Karpas-422 (cell line): Measurements from ENCODE around the gene DNAJC5. TPM values are rescaled to one million over a fixed set of nuclear protein-coding genes. Genes with fewer than 3 reads are reported as not detected.

Experiments used
- DNase-seq: peaks from one replicate; pipeline ENCODE4 v3.0.0-alpha.2; 2015
- H2AFZ ChIP-seq: fragments of 200-600 bp; sonication (generic); 2 replicates; pipeline ENCODE4 v1.6.1; 2014; ENCODE audit warnings: antibody characterized with exemption, low read length, mixed read lengths
- H3K27ac ChIP-seq: fragments of 200-600 bp; sonication (generic); 2 replicates; pipeline ENCODE4 v1.5.1; 2014; ENCODE audit warnings: mild to moderate bottlenecking, low read length, moderate library complexity
- H3K27me3 ChIP-seq: fragments of 200-600 bp; sonication (generic); 2 replicates; pipeline ENCODE4 v1.6.1; 2014; ENCODE audit warnings: low read length, mixed read lengths
- H3K36me3 ChIP-seq: fragments of 200-600 bp; sonication (generic); 2 replicates; pipeline ENCODE4 v1.6.1; 2014; ENCODE audit warnings: low read length, mixed read lengths; ENCODE audit not compliant: insufficient read depth
- H3K4me1 ChIP-seq: fragments of 200-600 bp; sonication (generic); 2 replicates; pipeline ENCODE4 v1.6.1; 2014; ENCODE audit warnings: mild to moderate bottlenecking, low read length, mixed read lengths
- H3K4me2 ChIP-seq: fragments of 200-600 bp; sonication (generic); 2 replicates; pipeline ENCODE4 v1.6.1; 2014; ENCODE audit warnings: low read length, low read depth, mild to moderate bottlenecking; ENCODE audit not compliant: poor library complexity, severe bottlenecking
- H3K4me3 ChIP-seq: fragments of 200-600 bp; sonication (generic); 2 replicates; pipeline ENCODE4 v1.5.1; 2014; ENCODE audit warnings: mild to moderate bottlenecking, antibody characterized with exemption, low read length, mixed read lengths
- H3K79me2 ChIP-seq: fragments of 200-600 bp; sonication (generic); 2 replicates; pipeline ENCODE4 v1.6.1; 2014; ENCODE audit warnings: mild to moderate bottlenecking, low read length, mixed read lengths
- H3K9ac ChIP-seq: fragments of 200-600 bp; sonication (generic); 2 replicates; pipeline ENCODE4 v1.6.0; 2014; ENCODE audit warnings: low read length
- H3K9me2 ChIP-seq: fragments of 200-600 bp; sonication (generic), shearing (Covaris generic); replicated peaks from 2 replicates; pipeline ENCODE4 v1.6.0; 2014; ENCODE audit warnings: mild to moderate bottlenecking, low read length, moderate library complexity; ENCODE audit not compliant: insufficient read depth
- H3K9me3 ChIP-seq: fragments of 300-700, 200-600 bp; sonication (generic); 2 replicates; pipeline ENCODE4 v1.6.1; 2014; ENCODE audit warnings: low read length, mixed read lengths
- H4K20me1 ChIP-seq: fragments of 200-600 bp; sonication (generic); 2 replicates; pipeline ENCODE4 v1.6.1; 2014; ENCODE audit warnings: mild to moderate bottlenecking, antibody characterized with exemption, low read length, low read depth; ENCODE audit not compliant: insufficient read depth
- total RNA-seq: library from RNA; depleted of rRNA; stranded (reverse); fragments of >200 nt; shearing (Covaris generic); gene quantifications from 2 replicates; pipeline ENCODE4 v1.2.3, GENCODE V29; 2014; ENCODE audit warnings: low replicate concordance

The DNAJC5 gene
- total RNA-seq, 1 experiment from 2014 or later, result 22.9 TPM

DNA sequence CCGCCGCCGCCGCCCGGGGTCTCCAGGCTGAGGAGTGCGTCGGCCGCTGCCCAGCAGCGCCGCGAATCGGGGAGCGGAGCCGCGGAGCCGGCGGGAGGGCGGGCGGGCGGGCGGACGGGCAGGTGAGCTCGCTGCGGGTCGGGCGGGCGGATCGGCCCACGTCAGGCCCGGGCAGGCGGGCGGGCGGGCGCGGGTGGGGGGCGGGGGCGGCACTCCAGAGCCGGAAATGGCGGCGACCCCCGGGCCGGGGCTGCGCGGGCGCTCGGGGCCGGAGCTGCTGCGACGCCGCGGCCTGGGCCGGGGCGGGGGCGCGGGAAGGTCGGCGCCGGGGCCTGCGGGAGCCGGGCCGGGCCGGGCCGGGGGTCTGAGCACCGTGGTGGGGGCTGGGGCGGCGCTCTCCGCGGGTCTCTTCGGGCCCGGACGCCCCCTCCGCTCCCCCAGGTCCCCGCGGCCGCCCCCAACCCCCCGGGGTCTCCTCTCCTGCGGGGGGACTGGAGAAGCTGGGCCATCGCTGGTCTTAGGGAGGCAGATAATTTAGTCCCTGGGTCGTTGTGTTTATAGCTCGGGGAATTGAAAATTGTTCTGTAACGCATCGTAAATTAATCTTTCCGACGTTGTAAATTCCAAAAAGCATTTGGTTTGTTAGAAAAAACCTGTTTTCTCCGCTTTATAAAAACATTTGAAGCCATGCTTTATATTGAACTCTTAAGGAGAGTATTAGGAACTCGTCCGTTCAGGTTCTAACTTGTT, 451 bp downstream of the DNAJC5 start:
- Histone ChIP-seq H3K4me1 (peaks cover 34% of the 10 kb centered on the region), H3K4me3 (peak overlapping the region; percentile 69), H3K27ac (peak overlapping the region; percentile 71), H3K27me3 (no peaks in the 10 kb centered on the region), H3K9ac (peak overlapping the region; percentile 73), H3K4me2 (peak overlapping the region; percentile 86), H2AFZ (no peak overlapping the region), H3K79me2 (peaks cover 50% of the 10 kb centered on the region), H3K9me3 (no peaks in the 10 kb centered on the region), H4K20me1 (peaks cover 26% of the 10 kb centered on the region; the same call in 1 of the 2 replicates), H3K9me2 (no peaks in the 10 kb centered on the region), H3K36me3 (no peaks in the 10 kb centered on the region; the same call in none of the 2 replicates)
- peak; percentile 53 for DNase-seq

DNA sequence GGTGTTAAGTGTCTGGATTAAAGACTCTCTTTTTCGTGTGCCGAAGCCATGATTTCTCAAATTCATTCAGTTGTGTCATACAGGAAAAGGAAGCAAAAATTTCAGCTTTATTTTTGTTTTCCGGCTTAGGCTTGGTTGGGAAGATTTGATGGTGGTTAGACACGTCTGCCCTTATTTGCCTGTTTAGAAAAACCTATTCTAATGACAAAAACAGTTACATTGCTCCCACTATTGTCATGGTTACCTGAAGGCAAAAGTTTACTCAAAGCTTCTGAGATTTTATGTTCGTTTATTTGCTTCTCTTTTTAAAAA, 982 bp downstream of the DNAJC5 start:
- Histone ChIP-seq H3K9me3 (no peaks in the 10 kb centered on the region), H2AFZ (no peak overlapping the region), H3K9me2 (no peaks in the 10 kb centered on the region), H3K27me3 (no peaks in the 10 kb centered on the region), H3K27ac (peak overlapping the region; percentile 71), H3K79me2 (peaks cover 55% of the 10 kb centered on the region), H3K4me1 (peaks cover 34% of the 10 kb centered on the region), H4K20me1 (peaks cover 31% of the 10 kb centered on the region; the same call in 1 of the 2 replicates), H3K4me3 (peak overlapping the region; percentile 69), H3K9ac (peak overlapping the region; percentile 73), H3K4me2 (peak overlapping the region; percentile 86), H3K36me3 (no peaks in the 10 kb centered on the region)
- DNase-seq, result no peak

DNA sequence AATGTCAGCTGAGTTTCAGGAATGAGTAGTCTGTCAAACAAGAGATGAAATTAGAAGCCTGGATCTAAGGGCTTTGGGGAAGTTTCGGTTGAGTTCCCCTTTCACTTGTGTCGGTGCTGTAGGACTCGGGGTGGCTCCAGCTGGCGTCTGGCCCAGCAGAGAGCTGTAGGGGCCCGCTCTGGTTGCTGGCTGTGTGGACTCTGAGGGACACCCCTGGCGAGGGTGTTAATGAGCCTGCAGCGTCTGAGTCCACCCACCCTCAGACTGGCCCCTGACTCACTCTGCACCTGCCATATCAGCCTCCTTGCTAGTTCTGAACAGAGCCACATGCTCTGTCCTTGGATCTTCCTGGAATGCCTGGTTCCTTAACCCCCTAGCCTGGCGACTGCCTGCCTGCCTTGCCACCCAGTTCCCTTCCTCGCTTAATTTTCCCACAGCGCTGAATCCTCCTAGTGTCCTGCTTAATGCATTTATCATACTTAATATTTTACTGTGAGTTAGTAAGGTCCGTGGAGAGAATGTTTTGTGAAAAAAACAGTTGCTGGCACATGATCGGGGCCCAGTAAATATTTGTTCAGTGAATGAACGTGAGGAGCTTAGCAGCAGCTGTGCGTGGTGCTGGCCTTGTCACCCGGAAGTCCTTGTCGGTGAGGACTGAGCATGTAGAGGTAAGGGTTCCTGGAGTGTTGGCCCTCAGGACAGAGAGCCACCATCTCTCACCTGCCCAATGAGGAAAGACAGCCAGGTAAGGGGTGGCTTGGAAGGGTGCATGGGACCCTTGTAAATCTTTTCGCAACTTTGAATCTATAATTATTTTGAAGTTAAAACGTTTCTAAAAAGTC, 1.6 kb downstream of the DNAJC5 start:
- Histone ChIP-seq H3K27me3 (no peaks in the 10 kb centered on the region), H3K9me3 (no peaks in the 10 kb centered on the region), H3K27ac (peak overlapping the region; percentile 71), H2AFZ (no peak overlapping the region), H3K79me2 (peaks cover 61% of the 10 kb centered on the region), H3K4me1 (peaks cover 34% of the 10 kb centered on the region), H3K4me2 (peak overlapping the region; percentile 86), H3K9me2 (no peaks in the 10 kb centered on the region), H3K9ac (peak overlapping the region; percentile 73), H4K20me1 (peaks cover 31% of the 10 kb centered on the region; the same call in 1 of the 2 replicates), H3K4me3 (peak overlapping the region; percentile 69), H3K36me3 (no peaks in the 10 kb centered on the region)
- peak; percentile 85 for DNase-seq

DNA sequence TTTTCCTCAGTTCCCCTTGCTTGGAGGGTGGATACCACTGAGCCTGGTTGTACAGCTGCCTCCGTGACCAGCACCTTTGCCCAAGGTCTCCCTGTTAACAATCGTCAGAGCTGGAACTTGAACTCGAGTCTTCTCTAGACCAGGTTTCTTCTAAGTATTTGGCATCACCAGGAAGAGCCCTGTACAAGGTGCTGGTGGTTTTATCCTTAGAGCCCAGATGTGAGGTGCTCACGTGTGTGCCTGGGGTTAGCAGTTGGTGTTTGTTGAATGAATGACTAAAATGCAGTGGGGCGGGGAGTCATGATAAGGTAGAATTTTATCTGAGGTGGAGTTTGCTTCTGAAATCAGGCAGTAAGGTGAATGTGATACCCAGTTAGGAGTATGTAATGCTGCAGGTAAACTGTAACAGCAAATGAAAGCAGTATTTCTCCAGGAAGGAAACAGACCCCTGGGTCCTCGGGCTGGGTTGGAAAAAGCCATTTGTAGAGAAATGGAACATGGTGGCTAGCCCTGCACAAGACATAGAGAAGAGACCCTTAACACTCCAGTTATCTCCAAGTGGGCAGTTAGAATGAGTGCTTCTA, 3.1 kb downstream of the DNAJC5 start:
- Histone ChIP-seq H3K79me2 (peaks cover 70% of the 10 kb centered on the region), H3K4me3 (no peak overlapping the region), H2AFZ (no peak overlapping the region), H3K9me2 (no peaks in the 10 kb centered on the region), H3K4me2 (no peak overlapping the region), H3K27me3 (no peaks in the 10 kb centered on the region), H3K9me3 (no peaks in the 10 kb centered on the region), H3K27ac (no peak overlapping the region), H3K36me3 (no peaks in the 10 kb centered on the region), H4K20me1 (peaks cover 31% of the 10 kb centered on the region; the same call in 1 of the 2 replicates), H3K4me1 (peaks cover 34% of the 10 kb centered on the region), H3K9ac (no peak overlapping the region)
- DNase-seq, result no peak

DNA sequence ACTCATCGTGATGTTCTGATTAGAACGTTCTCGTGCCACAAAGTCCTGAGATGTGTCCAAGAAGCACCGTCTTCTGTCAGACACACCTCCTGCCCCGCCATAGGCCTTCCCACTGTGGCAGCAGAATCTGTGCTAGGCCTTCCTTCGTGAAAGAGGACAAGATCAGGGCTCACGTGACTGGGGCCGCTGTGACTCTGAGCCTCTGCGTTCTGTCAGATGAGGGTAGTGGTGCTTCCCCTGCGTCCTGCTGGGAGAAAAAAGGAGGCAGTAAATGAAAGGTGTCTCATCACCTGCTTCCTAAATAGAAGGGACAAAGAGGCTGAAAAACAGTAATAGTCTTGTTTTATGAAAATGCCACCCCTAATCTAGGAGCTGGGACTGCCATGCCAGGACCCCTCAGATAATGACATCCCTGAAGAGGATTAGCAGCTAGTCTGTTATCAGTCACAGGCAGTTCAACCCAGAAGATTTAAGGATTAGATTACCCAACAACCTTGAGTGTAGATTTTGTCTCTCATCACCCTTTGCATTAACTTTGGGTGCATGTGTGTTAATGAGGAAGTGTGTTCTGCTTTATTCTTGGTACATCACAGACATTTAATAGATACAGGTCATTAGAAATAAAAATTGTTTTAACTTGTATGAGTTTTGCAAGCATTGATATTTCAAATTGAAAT, 4.1 kb downstream of the DNAJC5 start:
- peaks cover 80% of the 10 kb centered on the region for H3K79me2 ChIP-seq
- peaks cover 34% of the 10 kb centered on the region for H3K4me1 ChIP-seq
- H3K9me2 ChIP-seq, result no peaks in the 10 kb centered on the region
- H3K4me2 ChIP-seq, result no peak overlapping the region
- H3K27me3 ChIP-seq, result no peaks in the 10 kb centered on the region
- H3K27ac ChIP-seq, result no peak overlapping the region
- H2AFZ ChIP-seq, result no peak overlapping the region
- no peak overlapping the region for H3K4me3 ChIP-seq
- no peaks in the 10 kb centered on the region for H3K9me3 ChIP-seq
- H3K36me3 ChIP-seq, result no peaks in the 10 kb centered on the region
- DNase-seq, result peak; percentile 53
- no peak overlapping the region for H3K9ac ChIP-seq
- H4K20me1 ChIP-seq, result peaks cover 34% of the 10 kb centered on the region; the same call in 1 of the 2 replicates

DNA sequence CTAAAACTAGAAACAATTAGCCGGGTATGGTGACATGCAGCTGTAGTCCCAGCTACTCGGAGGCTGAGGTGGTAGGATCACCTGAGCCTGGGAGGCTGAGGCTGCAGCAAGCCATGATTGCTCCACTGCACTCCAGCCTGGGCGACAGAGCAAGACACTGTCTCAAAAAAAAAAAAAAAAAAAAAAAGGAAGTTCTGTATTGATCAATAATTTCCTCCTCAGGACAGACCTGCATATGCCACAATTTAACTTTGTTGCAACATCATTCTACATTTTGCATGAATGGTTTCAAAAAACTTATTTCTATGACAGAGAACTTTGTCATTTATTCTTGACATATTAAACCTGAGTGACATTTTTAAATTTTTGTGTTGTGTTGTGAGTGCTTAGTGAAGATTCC, 5.5 kb downstream of the DNAJC5 start:
- H2AFZ ChIP-seq, result no peak overlapping the region
- H3K9ac ChIP-seq, result no peak overlapping the region
- peaks cover 94% of the 10 kb centered on the region for H3K79me2 ChIP-seq
- no peaks in the 10 kb centered on the region for H3K9me2 ChIP-seq
- no peak for DNase-seq
- H3K27me3 ChIP-seq, result no peaks in the 10 kb centered on the region
- H3K36me3 ChIP-seq, result no peaks in the 10 kb centered on the region
- H3K4me2 ChIP-seq, result no peak overlapping the region
- peaks cover 31% of the 10 kb centered on the region for H3K4me1 ChIP-seq
- peaks cover 39% of the 10 kb centered on the region; the same call in 1 of the 2 replicates for H4K20me1 ChIP-seq
- no peak overlapping the region for H3K4me3 ChIP-seq
- H3K27ac ChIP-seq, result no peak overlapping the region
- no peaks in the 10 kb centered on the region for H3K9me3 ChIP-seq

DNA sequence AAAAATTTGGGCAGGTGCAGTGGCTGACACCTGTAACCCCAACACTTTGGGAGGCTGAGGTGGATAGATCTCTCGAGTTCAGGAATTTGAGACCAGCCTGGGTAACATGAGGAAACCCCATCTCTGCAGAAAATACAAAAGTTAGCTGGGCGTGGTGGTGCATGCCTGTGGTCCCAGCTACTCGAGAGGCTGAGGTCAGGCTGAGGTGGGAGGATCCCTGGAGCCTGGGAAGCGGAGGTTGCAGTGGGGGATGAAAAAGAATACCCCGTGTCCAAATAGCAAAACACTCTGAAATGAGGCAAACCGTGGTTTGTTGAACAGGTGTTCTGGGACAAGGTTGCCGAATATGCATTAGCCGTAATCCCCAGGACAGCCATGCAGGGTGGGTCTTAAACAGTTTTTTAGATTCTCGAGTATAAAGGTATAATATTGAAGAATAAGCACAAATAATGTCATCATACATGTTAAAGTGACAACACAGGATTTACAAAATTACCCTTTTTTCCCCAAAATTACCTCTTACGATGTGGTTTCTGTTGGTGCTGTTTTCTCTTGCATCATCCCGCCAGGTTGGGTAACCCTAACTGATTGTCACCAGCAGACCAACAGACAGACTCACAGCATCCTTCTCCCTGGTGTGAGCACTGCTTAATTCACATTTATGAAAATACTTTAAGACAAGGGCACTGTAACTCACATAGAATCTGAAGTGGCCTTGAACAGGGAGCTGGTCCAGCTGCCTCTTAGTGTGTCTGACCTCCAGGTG, 9.1 kb downstream of the DNAJC5 start:
- Histone ChIP-seq H4K20me1 (peaks cover 15% of the 10 kb centered on the region; the same call in 1 of the 2 replicates), H3K9me2 (no peaks in the 10 kb centered on the region), H3K9me3 (no peaks in the 10 kb centered on the region), H3K36me3 (no peaks in the 10 kb centered on the region; the same call in 1 of the 2 replicates), H3K79me2 (peaks cover 88% of the 10 kb centered on the region), H3K27ac (no peak overlapping the region), H2AFZ (no peak overlapping the region), H3K9ac (no peak overlapping the region), H3K27me3 (no peaks in the 10 kb centered on the region), H3K4me3 (no peak overlapping the region), H3K4me2 (no peak overlapping the region), H3K4me1 (peaks cover 8% of the 10 kb centered on the region)
- no peak for DNase-seq
